ENCODE data around the gene HIF3A. TPM values are rescaled to one million over a fixed set of nuclear protein-coding genes. Genes with fewer than 3 reads are reported as not detected.
"Not testable (repeated sequence)": the region's sequence is repeated elsewhere in the genome, so short reads cannot be mapped to it uniquely, and the experiment has no call there.

Gene HIF3A
- total RNA-seq, 2 experiments from 2014 or later = not detected

DNA sequence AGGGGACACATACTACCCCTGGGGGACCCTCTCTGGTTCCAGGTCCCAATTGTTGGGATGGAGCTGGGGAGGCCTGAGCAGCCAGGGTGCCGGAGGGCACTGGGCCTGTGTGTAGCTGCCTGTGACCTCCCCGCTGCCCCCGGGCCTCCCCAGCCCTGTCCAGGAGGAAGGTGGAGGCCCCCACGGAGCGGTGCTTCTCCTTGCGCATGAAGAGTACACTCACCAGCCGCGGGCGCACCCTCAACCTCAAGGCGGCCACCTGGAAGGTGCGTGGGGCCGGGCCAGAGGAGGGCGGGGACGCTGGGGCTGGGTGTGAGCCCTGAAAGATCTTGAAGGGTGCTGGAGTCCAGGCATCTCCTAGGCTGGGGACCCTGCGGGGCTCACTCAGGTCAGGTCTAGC is 11.7 kb downstream of the HIF3A start:
- H3K9me3 Mint-ChIP-seq = peaks cover 7% of the 10 kb centered on the region
- no peaks in the 10 kb centered on the region for H3K36me3 Mint-ChIP-seq (ENCODE audit: low read depth)
- ChIA-PET CTCF (interaction anchor here (1.8 kb wide), 1 partner anchor 27 kb away, joined by 4 read pairs; no protein-coding TSS in a partner anchor), POLR2A (no interaction called here)
- DNase-seq (no peak), ATAC-seq (no peak)
- no peak overlapping the region for H3K27ac Mint-ChIP-seq
- H3K27me3 Mint-ChIP-seq = no peaks in the 10 kb centered on the region
- TF ChIP-seq, protein P1, sequence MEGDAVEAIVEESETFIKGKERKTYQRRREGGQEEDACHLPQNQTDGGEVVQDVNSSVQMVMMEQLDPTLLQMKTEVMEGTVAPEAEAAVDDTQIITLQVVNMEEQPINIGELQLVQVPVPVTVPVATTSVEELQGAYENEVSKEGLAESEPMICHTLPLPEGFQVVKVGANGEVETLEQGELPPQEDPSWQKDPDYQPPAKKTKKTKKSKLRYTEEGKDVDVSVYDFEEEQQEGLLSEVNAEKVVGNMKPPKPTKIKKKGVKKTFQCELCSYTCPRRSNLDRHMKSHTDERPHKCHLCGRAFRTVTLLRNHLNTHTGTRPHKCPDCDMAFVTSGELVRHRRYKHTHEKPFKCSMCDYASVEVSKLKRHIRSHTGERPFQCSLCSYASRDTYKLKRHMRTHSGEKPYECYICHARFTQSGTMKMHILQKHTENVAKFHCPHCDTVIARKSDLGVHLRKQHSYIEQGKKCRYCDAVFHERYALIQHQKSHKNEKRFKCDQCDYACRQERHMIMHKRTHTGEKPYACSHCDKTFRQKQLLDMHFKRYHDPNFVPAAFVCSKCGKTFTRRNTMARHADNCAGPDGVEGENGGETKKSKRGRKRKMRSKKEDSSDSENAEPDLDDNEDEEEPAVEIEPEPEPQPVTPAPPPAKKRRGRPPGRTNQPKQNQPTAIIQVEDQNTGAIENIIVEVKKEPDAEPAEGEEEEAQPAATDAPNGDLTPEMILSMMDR (IDR thresholded peaks at IDR 0.05) = no peak
- H3K4me3 Mint-ChIP-seq = no peak overlapping the region
- intact Hi-C loops (cut with micrococcal nuclease) = no loop called here
- no peaks in the 10 kb centered on the region for H3K4me1 Mint-ChIP-seq (ENCODE audit: low read depth)

DNA sequence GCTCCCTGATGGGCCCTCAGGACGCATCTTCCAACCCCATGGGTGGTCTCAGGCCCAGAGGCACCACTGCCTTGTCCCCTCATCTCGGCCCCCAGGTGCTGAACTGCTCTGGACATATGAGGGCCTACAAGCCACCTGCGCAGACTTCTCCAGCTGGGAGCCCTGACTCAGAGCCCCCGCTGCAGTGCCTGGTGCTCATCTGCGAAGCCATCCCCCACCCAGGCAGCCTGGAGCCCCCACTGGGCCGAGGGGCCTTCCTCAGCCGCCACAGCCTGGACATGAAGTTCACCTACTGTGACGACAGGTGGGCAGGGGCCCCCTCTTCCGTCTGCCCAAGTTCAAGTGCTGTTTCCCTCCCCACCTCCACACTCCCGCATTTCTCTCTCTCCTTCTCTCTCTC is 12.2 kb downstream of the HIF3A start:
- Mint-ChIP-seq H3K27ac (no peak overlapping the region), H3K9me3 (peaks cover 7% of the 10 kb centered on the region), H3K4me1 (ENCODE audit: low read depth) (no peaks in the 10 kb centered on the region), H3K27me3 (no peaks in the 10 kb centered on the region), H3K4me3 (no peak overlapping the region), H3K36me3 (ENCODE audit: low read depth) (no peaks in the 10 kb centered on the region)
- TF ChIP-seq, protein P1 (IDR thresholded peaks at IDR 0.05) = no peak
- ChIA-PET POLR2A (no interaction called here), CTCF (interaction anchor here (1.8 kb wide), 1 partner anchor 28 kb away, joined by 4 read pairs; no protein-coding TSS in a partner anchor)
- intact Hi-C loops (cut with micrococcal nuclease) = no loop called here
- no peak for ATAC-seq
- DNase-seq = no peak

DNA sequence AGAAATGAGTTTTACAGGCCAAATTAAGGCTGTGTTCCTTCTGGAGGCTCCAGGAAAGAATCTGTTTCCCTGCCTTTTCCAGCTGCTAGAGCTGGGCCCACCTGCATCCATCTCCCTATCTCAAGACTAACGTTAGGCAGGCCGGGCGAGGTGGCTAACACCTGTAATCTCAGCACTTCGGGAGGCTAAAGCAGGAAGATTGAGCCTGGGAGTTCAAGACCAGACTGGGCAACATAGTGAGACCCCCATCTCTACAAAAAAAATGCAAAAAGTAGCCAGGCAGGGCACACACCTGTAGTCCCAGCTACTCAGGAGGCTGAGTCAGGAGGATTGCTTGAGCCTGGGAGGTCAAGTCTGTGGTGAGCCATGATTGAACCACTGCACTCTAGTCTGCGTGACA is 14.6 kb downstream of the HIF3A start:
- H3K27ac Mint-ChIP-seq = no peak overlapping the region
- CTCF ChIA-PET = no interaction called here
- intact Hi-C loops (cut with micrococcal nuclease) = no loop called here

DNA sequence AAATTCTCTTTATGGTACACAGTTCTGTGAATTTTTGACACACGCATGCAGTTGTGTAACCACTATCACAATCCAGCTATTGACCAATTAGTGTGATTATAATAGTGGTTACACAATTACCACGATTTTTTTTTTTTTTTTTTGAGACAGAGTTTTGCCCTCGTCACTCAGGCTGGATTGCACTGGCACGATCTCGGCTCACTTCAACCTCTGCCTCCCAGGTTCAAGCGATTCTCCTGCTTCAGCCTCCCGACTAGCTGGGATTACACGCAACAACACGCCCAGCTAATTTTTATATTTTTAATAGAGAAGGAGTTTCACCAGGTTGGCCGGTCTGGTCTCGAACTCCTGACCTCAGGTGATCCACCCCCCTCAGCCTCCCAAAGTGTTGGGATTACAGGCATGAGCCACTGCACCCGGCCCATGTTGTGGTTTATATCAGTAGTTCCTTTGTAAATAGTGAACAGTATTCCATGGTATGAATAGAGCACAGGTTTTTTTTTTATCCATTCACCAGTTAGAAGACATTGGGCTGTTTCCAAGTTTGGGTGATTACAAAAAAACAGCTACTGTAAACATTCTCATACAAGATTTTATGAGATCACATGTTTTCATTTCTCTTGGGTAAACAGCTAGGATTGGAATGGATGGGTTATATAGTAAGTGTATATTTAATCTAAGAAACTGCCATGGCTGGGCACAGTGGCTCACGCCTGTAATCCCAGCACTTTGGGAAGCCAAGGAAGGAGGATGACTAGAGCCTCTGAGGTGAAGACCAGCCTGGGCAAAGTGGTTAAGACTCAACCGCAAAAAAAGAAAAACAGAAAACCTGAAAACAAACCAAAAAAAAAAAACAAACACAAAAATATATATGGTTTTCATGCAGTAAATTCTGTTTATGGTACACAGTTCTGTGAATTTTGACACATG is 17.0 kb downstream of the HIF3A start:
- CTCF ChIA-PET, H3K9me3 Mint-ChIP-seq, H3K27me3 Mint-ChIP-seq: not testable (repeated sequence)

More for the DNA sequence above, 14.6 kb downstream of the HIF3A start:
- TF ChIP-seq, protein P1 (IDR thresholded peaks at IDR 0.05) = no peak
- ATAC-seq (no peak), DNase-seq (no peak)
- H3K4me1 Mint-ChIP-seq (ENCODE audit: low read depth) = no peaks in the 10 kb centered on the region
- H3K4me3 Mint-ChIP-seq = no peak overlapping the region
- H3K36me3 Mint-ChIP-seq (ENCODE audit: low read depth) = no peaks in the 10 kb centered on the region
- no peaks in the 10 kb centered on the region for H3K27me3 Mint-ChIP-seq
- POLR2A ChIA-PET = no interaction called here
- H3K9me3 Mint-ChIP-seq = peaks cover 4% of the 10 kb centered on the region

DNA sequence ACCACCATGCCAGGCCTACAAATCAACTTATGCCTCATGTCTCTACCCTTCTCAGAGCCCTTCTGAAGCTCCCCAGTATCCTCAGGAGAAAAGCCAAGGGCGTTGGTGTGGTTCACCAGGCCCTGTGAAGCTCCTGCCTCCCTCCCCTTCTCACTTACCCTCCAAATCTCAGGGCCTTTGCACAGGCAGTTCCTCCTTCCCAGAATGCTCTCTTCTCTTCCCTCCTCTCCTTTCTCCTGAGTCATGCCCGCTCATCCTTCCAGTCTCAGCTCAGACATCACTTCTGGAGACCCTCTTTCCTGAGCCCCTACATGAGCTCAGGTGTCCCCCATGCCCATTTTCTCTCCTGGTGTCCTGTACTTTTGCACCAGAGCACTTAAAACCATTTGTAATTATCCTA is 20.5 kb downstream of the HIF3A start:
- Mint-ChIP-seq H3K27me3 (no peaks in the 10 kb centered on the region), H3K4me1 (ENCODE audit: low read depth) (no peaks in the 10 kb centered on the region), H3K9me3 (no peaks in the 10 kb centered on the region), H3K36me3 (ENCODE audit: low read depth) (no peaks in the 10 kb centered on the region), H3K27ac (no peak overlapping the region), H3K4me3 (no peak overlapping the region)
- CTCF ChIA-PET = no interaction called here
- TF ChIP-seq, protein P1 (IDR thresholded peaks at IDR 0.05) = no peak
- no peak for ATAC-seq
- DNase-seq = no peak
- POLR2A ChIA-PET = no interaction called here
- intact Hi-C loops (cut with micrococcal nuclease) = no loop called here

More for the DNA sequence above, 17.0 kb downstream of the HIF3A start:
- H3K4me1 Mint-ChIP-seq (ENCODE audit: low read depth); H3K4me3 Mint-ChIP-seq; H3K27ac Mint-ChIP-seq; DNase-seq; H3K36me3 Mint-ChIP-seq (ENCODE audit: low read depth); intact Hi-C loops (cut with micrococcal nuclease); ATAC-seq: not testable (repeated sequence)
- POLR2A ChIA-PET = interaction anchor here (0.6 kb wide), 1 partner anchor 88 kb away, joined by 3 read pairs; no protein-coding TSS in a partner anchor
